ENCODE results near the gene TNFRSF18. TPM values are rescaled to one million over a fixed set of nuclear protein-coding genes. Genes with fewer than 3 reads are reported as not detected.

The TNFRSF18 gene, protein sequence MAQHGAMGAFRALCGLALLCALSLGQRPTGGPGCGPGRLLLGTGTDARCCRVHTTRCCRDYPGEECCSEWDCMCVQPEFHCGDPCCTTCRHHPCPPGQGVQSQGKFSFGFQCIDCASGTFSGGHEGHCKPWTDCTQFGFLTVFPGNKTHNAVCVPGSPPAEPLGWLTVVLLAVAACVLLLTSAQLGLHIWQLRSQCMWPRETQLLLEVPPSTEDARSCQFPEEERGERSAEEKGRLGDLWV
- 0.33 and 0.44 TPM in 2 replicates for total RNA-seq

DNA sequence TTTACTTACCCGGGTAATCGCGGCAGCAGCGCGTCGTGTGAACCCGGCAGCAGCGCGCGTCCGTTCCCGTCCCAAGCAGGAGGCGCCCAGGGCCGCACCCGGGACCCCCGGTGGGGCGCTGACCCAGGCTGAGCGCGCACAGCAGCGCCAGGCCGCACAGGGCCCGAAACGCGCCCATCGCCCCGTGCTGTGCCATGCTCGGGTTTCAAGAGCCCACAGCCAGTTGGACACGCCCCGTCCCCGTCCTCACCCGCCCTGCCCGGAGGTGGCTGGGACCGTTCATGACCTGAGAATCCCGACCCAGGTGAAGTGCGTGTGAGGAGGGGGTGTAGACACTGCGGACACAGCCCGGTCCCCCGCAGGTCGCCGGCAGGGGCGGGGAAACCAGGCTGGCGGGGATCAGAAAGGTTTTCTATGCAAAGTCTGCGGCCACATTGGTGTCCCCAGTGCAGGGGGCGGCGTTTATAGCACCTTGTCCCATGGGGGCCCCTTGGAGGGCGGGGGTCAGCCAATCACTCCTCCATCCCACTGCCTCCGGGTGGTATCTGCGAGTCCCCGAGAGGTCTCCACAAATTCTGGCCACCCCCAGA is at the start of gene TNFRSF18:
TNFRSF18 (minus strand) TSS at position 217 of the 590 bp plus-strand sequence; CDS start at position 196, 21 bp downstream.

GRCh38 chr1:1246577-1247340 is 40.4 kb upstream of the TNFRSF18 start, which contains the start of gene C1QTNF12:
Gene C1QTNF12 (minus strand): TSS chr1:1246722. CDS start chr1:1246690, 32 bp downstream.

GRCh38 chr1:1232208-1232795 is 25.9 kb upstream of the TNFRSF18 start, which contains the start of gene B3GALT6:
Gene B3GALT6 (plus strand): TSS chr1:1232237. CDS start chr1:1232279, 42 bp downstream.

DNA sequence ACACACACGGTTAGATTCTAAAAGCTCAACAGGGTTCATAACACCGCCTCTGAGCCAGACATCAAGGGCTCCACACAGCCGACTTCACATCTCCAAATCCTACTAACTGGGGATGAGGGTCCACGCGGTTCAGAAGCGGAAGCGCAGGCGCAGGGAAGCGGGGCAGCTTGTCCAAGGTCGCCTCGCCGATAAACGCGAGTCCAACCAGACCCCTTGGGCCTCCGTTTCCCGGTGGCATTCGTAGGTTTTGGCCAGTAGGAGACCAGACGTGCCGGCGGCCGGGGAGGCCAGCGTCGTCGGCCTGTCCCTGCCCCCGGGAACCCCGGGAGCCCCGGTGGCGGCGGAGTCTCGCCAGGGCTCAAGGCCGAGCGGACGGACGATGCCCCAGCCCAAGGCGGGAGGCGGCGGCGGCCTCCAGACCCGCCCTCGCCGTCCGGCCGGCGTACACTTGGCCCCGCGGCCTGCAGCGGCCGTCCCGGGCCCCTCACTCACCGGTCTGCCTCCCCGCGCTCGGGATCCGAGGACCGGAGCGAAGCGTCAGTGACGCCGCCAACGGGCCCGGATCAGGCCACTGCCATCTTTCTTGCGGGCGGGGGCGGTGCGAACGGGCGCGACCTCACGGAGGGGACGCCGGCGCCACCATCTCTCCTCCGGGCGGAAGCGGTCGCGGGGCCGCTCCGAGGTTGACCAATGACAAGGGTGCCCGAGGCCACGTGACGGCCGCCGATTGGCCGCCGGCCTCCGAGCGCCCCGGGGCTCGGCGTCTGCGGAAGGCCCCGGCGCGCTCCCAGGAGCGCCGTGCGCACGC is 25.2 kb upstream of the TNFRSF18 start, which contains the start of gene SDF4:
SDF4 (minus strand) TSS at position 602 of the 808 bp plus-strand sequence. CDS start 3,229 bp downstream, outside the sequence.

GRCh38 chr1:1213345-1214265 is 7.2 kb upstream of the TNFRSF18 start, which contains the start of gene TNFRSF4:
Gene TNFRSF4 (minus strand): TSS chr1:1214153. CDS start chr1:1214127, 26 bp downstream.

DNA sequence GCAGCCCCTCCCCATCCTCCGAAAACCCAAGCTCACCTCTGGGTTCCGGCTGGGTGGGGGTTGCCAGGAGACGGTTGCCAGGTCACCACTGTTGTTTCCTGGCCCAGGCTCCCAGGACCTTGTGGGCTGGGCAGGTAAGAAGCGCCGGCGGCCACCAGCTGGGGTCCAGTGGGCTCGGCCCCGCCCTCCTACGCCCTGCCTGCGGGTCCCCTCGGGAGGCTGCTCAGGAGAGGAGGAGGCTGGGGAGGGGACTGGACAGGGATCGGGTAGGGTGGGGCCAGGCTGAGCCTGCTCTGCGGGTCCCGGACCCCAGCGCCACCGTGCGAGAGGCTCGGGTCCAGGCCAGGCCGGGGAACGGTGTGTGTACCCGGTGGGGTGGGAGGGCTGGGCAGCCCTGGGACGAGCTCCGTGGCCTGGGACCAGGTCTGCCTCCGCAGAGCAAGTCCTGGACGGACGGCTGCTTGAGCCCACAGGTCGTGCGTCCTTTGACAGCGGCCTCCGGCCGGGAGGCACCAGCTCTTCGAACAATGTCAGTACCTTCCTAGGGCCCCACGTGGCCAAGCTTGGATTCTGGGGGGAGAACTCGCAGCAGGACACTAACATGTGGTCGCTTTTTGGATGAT is 32.5 kb downstream of the TNFRSF18 start, which contains the start of gene TTLL10:
TTLL10 (plus strand) TSS at position 88 of the 623 bp plus-strand sequence. CDS start 5,336 bp downstream, outside the sequence.

Other genes starting within 250 kb of the TNFRSF18 start
- gene NOC2L, start 247.3 kb downstream of the TNFRSF18 start, total RNA-seq = 80.4 and 83.7 TPM in 2 replicates
- 8.0 and 10.3 TPM in 2 replicates for gene KLHL17, start 246.0 kb downstream of the TNFRSF18 start, total RNA-seq
- 0.33 and 0.58 TPM in 2 replicates for gene PLEKHN1, start 240.1 kb downstream of the TNFRSF18 start, total RNA-seq
- under 0.01 TPM in 1 of 2 replicates, not detected in the other for gene PERM1, start 224.5 kb downstream of the TNFRSF18 start, total RNA-seq
- 0.15 and 4.3 TPM in 2 replicates for gene HES4, start 206.5 kb downstream of the TNFRSF18 start, total RNA-seq
- gene ISG15, start 193.1 kb downstream of the TNFRSF18 start, total RNA-seq = 61.4 and 78.4 TPM in 2 replicates
- 36.4 and 97.3 TPM in 2 replicates for gene AGRN, start 186.5 kb downstream of the TNFRSF18 start, total RNA-seq
- gene RNF223, start 132.3 kb downstream of the TNFRSF18 start, total RNA-seq = 0.15 TPM in 1 of 2 replicates, not detected in the other
- 5.0 and 5.4 TPM in 2 replicates for gene C1orf159, start 90.5 kb downstream of the TNFRSF18 start, total RNA-seq
- gene TTLL10, start 32.7 kb downstream of the TNFRSF18 start, total RNA-seq = not detected in 2 replicates
- gene TNFRSF4, start 7.6 kb upstream of the TNFRSF18 start, total RNA-seq = under 0.01 and 0.17 TPM in 2 replicates
- 137 and 202 TPM in 2 replicates for gene SDF4, start 25.4 kb upstream of the TNFRSF18 start, total RNA-seq
- gene B3GALT6, start 25.6 kb upstream of the TNFRSF18 start, total RNA-seq = 25.5 and 38.4 TPM in 2 replicates
- gene C1QTNF12, start 40.1 kb upstream of the TNFRSF18 start, total RNA-seq = 2.5 and 5.1 TPM in 2 replicates
- gene UBE2J2, start 67.3 kb upstream of the TNFRSF18 start, total RNA-seq = 48.3 and 110 TPM in 2 replicates
- gene SCNN1D, start 73.8 kb upstream of the TNFRSF18 start, total RNA-seq = 2.5 and 4.3 TPM in 2 replicates
- gene ACAP3, start 101.3 kb upstream of the TNFRSF18 start, total RNA-seq = 74.6 and 80.6 TPM in 2 replicates
- gene PUSL1, start 102.0 kb upstream of the TNFRSF18 start, total RNA-seq = 18.2 and 30.3 TPM in 2 replicates
- 62.8 and 67.6 TPM in 2 replicates for gene INTS11, start 118.1 kb upstream of the TNFRSF18 start, total RNA-seq
- 8.9 and 22.3 TPM in 2 replicates for gene CPTP, start 118.2 kb upstream of the TNFRSF18 start, total RNA-seq
- 0.15 and 0.50 TPM in 2 replicates for gene TAS1R3, start 124.7 kb upstream of the TNFRSF18 start, total RNA-seq
- 81.9 and 138 TPM in 2 replicates for gene DVL1, start 142.8 kb upstream of the TNFRSF18 start, total RNA-seq
- 534 and 638 TPM in 2 replicates for gene MXRA8, start 152.0 kb upstream of the TNFRSF18 start, total RNA-seq
- gene AURKAIP1, start 168.6 kb upstream of the TNFRSF18 start, total RNA-seq = 109 and 137 TPM in 2 replicates
- gene CCNL2, start 192.7 kb upstream of the TNFRSF18 start, total RNA-seq = 140 and 163 TPM in 2 replicates
- 63.5 and 109 TPM in 2 replicates for gene MRPL20, start 200.7 kb upstream of the TNFRSF18 start, total RNA-seq
- 2.8 and 4.2 TPM in 2 replicates for gene ANKRD65, start 214.7 kb upstream of the TNFRSF18 start, total RNA-seq
- gene VWA1, start 229.1 kb upstream of the TNFRSF18 start, total RNA-seq = 5.2 and 9.6 TPM in 2 replicates
- gene ATAD3C, start 243.1 kb upstream of the TNFRSF18 start, total RNA-seq = under 0.01 TPM in 1 of 2 replicates, not detected in the other